Measurements from ENCODE around the gene MLLT1. TPM values are rescaled to one million over a fixed set of nuclear protein-coding genes. Genes with fewer than 3 reads are reported as not detected.

MLLT1 gene
- total and polyA plus RNA-seq, 7 donors, result 9.9 to 25.5 (median 16.3) TPM

- no peak for DNase-seq
- no peaks in the 10 kb centered on the region for H3K9me3 ChIP-seq
- peaks cover 0 to 11% (median 0%) of the 10 kb centered on the region in 3 donors for H3K27me3 ChIP-seq
- 85 to 92% methylated on average over 6 of the region's 6 CpGs for WGBS, 2 donors
- intact Hi-C loops (cut with DNase I), result no loop called here
- H3K27ac ChIP-seq, result no peak overlapping the region
- H3K4me1 ChIP-seq, result no peaks in the 10 kb centered on the region
- TF ChIP-seq POLR2A (IDR thresholded peaks at IDR 0.05), result no peak
- no peak for TF ChIP-seq POLR2AphosphoS5 (IDR thresholded peaks at IDR 0.05)
- TF ChIP-seq CTCF (IDR thresholded peaks at IDR 0.05), result no peak
- TF ChIP-seq EP300 (IDR thresholded peaks at IDR 0.05), result no peak
- no peak overlapping the region for H3K4me3 ChIP-seq
- H3K36me3 ChIP-seq, result no peaks in the 10 kb centered on the region
These were observed 92.4 kb downstream of the MLLT1 start for GRCh38 chr19:6187374-6187773.

- 62 to 73% methylated on average over 4 of the region's 4 CpGs for WGBS, 2 donors
- intact Hi-C loops (cut with DNase I), result no loop called here
These were observed 93.6 kb downstream of the MLLT1 start for GRCh38 chr19:6185835-6186834.

GRCh38 chr19:6185093-6185834 is 94.5 kb downstream of the MLLT1 start:
- DNase-seq, result no peak
- WGBS, 2 donors, result 72 to 81% methylated on average over 10 of the region's 10 CpGs
- TF ChIP-seq POLR2AphosphoS5 (IDR thresholded peaks at IDR 0.05) (no peak), CTCF (IDR thresholded peaks at IDR 0.05) (no peak)
- no peaks in the 10 kb centered on the region for H3K9me3 ChIP-seq
- no peaks in the 10 kb centered on the region for H3K4me1 ChIP-seq
- no peak overlapping the region for H3K4me3 ChIP-seq
- peaks cover 0 to 24% (median 0%) of the 10 kb centered on the region in 3 donors for H3K27me3 ChIP-seq
- intact Hi-C loops (cut with DNase I), result no loop called here
- H3K27ac ChIP-seq, result no peak overlapping the region
- H3K36me3 ChIP-seq, result no peaks in the 10 kb centered on the region

More at GRCh38 chr19:6185835-6186834, 93.6 kb downstream of the MLLT1 start:
- no peaks in the 10 kb centered on the region for H3K4me1 ChIP-seq
- H3K4me3 ChIP-seq, result no peak overlapping the region
- H3K27ac ChIP-seq, result no peak overlapping the region
- no peak for DNase-seq
- H3K9me3 ChIP-seq, result no peaks in the 10 kb centered on the region
- H3K27me3 ChIP-seq, result peaks cover 0 to 17% (median 0%) of the 10 kb centered on the region in 3 donors
- TF ChIP-seq EP300 (IDR thresholded peaks at IDR 0.05), result no peak
- TF ChIP-seq CTCF (IDR thresholded peaks at IDR 0.05), result no peak
- TF ChIP-seq POLR2AphosphoS5 (IDR thresholded peaks at IDR 0.05), result no peak
- TF ChIP-seq POLR2A (IDR thresholded peaks at IDR 0.05), result no peak
- no peaks in the 10 kb centered on the region for H3K36me3 ChIP-seq

- H3K4me1 ChIP-seq, result no peaks in the 10 kb centered on the region
- WGBS, 2 donors, result 75 to 82% methylated on average over 2 of the region's 2 CpGs
- no peaks in the 10 kb centered on the region for H3K36me3 ChIP-seq
- H3K27me3 ChIP-seq, result peaks cover 0 to 24% (median 0%) of the 10 kb centered on the region in 3 donors
- no peak overlapping the region for H3K4me3 ChIP-seq
- no peak for DNase-seq
- H3K9me3 ChIP-seq, result no peaks in the 10 kb centered on the region
- no peak overlapping the region for H3K27ac ChIP-seq
- TF ChIP-seq EP300 (IDR thresholded peaks at IDR 0.05), result no peak
- no peak for TF ChIP-seq POLR2AphosphoS5 (IDR thresholded peaks at IDR 0.05)
- no peak for TF ChIP-seq POLR2A (IDR thresholded peaks at IDR 0.05)
- TF ChIP-seq CTCF (IDR thresholded peaks at IDR 0.05), result no peak
- intact Hi-C loops (cut with DNase I), result no loop called here
These were observed 98.7 kb downstream of the MLLT1 start for GRCh38 chr19:6181119-6181518.
